ENCODE results near the gene JARID2.
"Not testable (repeated sequence)": the region's sequence is repeated elsewhere in the genome, so short reads cannot be mapped to it uniquely, and the experiment has no call there.

JARID2 gene

GRCh38 chr6:15316754-15317153 is 70.9 kb downstream of the JARID2 start:
- DNase-seq, result no peak

GRCh38 chr6:15317251-15317650 is 71.4 kb downstream of the JARID2 start:
- DNase-seq, result no peak

GRCh38 chr6:15317934-15318902 is 72.3 kb downstream of the JARID2 start:
- DNase-seq, result no peak

- no peak for DNase-seq
Observed at GRCh38 chr6:15319677-15320076, 73.8 kb downstream of the JARID2 start.

DNA sequence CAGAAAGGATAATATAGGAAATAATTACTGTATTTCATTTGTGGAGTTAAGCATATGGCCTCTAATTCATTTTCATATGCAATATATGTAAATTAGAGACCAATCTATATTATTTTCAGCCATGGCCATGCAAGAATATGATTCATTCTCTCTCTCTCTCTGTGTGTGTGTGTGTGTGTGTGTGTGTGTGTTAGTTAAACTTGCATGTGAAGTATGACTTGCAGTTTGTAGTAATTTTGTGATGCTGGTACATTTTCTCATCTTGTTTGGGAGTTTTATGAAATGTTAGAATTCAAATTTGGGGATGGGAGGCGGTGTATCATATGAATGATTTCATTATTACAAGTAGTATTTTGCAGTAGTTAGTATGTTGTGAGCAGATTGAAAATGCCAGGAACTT is 74.8 kb downstream of the JARID2 start:
- DNase-seq, result no peak

- DNase-seq, result no peak
Observed at GRCh38 chr6:15322184-15322583, 76.3 kb downstream of the JARID2 start.

DNA sequence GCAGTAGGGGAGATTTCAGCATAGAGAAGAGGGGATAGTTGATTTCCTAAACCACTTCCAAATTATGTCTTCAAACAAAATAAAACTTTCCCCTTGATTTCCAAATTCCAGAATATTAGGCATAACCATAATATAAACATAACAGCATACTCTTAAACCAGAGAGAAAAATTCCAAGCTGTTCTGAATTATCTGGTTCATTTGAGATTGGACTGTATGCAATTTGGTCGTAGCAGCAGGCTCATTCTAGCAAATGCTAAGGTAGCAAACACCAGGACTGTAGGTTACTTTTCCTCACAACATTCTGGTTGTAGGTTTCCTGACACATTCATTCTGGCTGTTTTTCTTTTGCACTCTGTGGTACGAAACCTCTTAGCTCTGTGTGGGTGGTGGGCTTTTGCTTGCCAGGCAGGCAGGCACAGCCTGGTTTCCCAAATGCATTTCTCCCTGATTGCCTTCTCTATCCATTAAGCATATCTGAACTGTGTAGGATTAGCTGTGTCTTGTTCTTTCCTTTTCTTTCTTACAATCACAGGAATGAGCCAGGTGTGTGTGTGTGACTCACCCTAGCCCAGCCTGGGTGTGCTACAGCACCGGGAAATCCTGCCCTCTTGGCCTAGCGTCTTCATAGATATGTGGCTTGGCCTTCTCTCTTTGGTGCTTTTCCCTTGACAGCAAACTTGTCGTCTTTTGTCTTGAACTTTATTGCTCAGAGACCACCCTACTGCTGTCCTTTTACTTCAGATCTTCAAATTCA is 77.1 kb downstream of the JARID2 start:
- DNase-seq, result no peak

GRCh38 chr6:15323611-15324010 is 77.7 kb downstream of the JARID2 start:
- DNase-seq, result not testable (repeated sequence)

DNA sequence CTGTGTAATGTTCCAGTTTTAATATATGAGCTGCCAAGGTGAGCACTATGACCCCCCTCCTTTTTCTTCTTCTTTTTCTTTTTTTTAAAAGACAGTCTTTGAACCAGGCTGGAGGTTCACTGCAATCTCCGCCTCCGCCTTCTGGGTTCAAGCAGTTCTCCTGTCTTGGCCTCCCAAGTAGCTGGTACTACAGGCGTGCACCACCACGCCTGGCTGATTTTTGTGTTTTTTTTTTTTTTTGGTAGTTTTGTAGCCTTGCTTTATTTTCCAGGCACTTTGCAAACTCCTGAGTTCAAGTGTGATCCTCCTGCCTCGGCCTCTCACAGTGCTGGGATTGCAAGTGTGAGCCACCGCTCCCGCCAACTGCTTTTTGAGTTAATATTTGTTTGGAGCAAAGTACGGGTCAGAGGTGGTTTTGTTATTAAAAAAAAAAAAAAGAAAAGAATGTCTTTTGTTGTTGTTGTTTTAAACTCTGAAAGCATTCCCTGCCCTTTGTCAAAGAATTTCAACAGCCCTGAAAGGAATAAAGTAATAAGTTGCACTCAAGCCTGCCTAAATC is 78.6 kb downstream of the JARID2 start:
- DNase-seq, result no peak

- DNase-seq, result no peak
Observed at GRCh38 chr6:15325540-15325955, 79.7 kb downstream of the JARID2 start.

DNA sequence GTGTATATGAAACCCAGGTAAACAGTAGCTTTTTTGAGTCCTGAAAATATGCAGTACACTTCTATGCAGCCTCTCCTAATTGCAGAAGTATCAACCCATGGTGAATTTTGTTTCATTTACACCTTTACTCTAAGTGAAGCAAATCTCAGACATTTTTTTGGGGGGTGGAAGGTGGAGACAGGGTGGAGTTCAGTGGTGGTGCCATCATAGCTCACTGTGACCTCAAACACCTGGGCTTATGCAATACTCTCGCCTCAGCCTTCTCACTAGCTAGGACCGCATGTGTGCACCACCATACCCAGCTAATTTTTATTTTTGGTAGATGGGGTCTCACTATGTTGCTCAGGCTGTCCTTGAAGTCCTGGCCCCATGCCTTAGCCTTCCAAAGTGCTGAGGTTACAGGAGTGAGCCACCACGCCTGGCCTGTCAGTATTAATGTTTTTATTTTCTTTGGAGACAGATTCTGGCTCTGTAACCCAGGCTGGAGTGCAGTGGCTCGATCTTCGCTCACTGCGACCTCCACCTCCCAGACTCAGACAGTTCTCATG is 80.3 kb downstream of the JARID2 start:
- no peak for DNase-seq

DNA sequence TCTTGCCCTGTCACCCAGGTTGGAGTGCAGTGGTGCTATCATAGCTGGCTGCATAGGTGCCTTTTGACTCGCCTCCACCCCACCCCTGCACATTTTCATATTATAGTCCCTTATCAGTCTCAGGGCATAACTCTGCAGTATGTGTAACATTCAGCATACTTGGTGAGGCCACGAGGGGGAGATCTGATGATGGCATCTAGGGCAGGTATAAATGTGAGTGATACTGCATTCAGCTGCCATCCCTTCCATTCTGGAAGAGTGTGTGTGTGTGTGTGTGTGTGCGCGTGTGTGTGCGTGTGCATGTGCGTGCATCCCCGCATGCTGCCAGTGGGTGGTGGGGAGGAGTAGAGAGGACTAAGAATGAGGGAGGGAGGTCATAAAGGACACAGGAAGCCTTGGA is 81.4 kb downstream of the JARID2 start:
- no peak for DNase-seq

DNA sequence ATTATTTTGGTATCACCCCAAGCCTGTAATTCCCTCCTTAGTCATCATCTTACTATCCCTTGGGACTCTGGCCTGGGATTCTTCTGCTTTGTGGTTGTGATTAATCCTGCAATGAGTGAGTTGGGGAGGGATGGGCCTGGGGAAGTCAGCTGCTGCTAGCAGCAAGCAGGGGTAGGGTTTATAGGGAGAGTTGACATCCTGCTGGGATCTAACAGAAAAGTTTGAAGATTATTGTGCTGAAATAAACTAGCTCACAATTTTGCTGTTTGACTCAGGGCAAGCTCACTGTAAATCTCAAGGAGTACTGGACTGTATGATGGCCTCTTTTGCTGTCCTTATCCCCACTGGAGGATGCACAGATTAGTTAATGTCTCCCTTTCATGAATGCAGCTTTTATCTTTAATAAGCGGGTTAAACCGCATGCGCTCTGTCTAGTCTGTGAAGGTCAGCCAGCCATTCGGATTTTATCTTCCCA is 83.4 kb downstream of the JARID2 start:
- DNase-seq, result no peak

GRCh38 chr6:15330174-15330944 is 84.5 kb downstream of the JARID2 start:
- no peak for DNase-seq

GRCh38 chr6:15331143-15331542 is 85.3 kb downstream of the JARID2 start:
- DNase-seq, result no peak

DNA sequence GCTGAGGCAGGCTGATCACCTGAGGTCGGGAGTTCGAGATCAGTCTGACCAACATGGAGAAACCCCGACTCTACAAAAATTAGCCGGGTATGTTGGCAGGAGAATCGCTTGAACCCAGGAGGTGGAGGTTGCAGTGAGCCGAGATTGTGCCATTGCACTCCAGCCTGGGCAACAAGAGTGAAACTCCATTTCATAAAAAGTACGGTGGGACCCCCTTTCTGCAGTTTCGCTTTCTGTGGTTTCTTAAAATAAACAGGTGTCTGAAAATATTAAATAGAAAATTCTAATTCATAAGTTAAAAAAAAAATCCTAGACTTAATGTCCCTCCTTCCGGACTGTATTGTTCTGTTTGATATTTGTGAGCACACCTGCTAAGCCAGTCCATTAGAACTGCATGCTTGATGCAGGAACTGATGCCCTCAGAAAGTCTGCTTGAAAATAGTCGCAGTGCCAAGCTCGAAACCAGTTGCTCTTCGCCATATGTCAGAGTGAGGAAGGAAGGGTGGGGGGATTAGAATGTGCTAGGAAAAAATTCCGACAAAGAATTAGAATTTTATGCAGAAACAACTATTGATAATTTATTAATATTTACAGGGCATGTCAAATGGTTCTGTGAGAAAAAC is 85.9 kb downstream of the JARID2 start:
- DNase-seq, result no peak

- DNase-seq, result no peak
Observed at GRCh38 chr6:15332446-15332845, 86.6 kb downstream of the JARID2 start.

GRCh38 chr6:15335385-15335784 is 89.5 kb downstream of the JARID2 start:
- DNase-seq, result no peak

DNA sequence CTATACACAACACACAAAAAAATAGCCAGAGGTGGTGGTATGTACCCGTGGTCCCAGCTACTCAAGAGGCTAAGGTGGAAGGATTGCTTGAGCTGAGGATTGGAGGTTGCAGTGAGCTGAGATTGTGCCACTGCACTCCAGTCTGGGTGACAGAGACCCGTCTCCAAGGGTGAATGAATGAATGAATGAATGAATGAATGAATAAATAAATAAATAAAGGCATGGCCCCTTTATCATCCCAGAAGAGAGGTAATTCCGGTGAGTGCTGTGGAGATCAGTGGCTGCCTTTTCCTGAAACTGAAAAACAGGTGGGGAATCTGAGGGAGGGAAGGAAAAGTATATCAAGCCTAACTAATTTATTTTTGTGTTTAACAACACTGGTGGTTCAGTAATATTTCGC is 90.0 kb downstream of the JARID2 start:
- no peak for DNase-seq

DNA sequence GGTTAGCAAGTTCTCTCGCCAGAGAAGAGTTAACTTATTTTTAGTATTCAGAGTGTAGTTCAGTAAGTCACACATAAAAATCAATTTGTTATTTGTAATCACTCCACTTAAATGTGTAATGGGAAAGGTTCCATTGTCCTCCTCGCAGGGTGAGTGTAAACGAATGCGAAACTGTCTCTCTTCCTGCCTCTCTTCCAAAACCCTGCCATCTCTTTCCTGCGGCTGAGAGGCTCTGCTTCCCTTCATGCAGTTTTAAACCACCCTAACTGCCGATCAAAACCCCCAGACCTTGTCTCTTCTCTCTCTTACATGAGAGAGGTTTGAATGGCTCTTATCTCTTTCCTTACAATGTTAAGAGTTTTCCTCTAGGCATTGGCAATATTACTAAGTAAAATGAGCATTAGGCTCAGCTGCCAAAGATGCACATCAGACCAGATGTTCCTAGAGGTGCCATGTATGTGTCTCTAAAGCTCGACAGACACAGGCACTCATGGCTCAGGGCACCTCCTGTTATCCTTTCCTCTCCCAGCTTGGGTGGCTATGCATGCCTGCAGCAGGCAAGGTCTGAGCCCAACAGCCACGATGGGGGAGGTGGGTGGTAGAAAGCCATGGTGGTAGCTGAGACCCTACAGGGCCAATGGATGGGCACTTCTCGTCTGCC is 91.2 kb downstream of the JARID2 start:
- no peak for DNase-seq

GRCh38 chr6:15337582-15337981 is 91.7 kb downstream of the JARID2 start:
- DNase-seq, result no peak
